Stimulated activated CD8-positive, alpha-beta memory T cell treated with anti-CD3 and anti-CD28 coated beads, Interleukin-2, amount 100 ng/mL, for 1 hour (primary cell): ENCODE results near the gene DHH.

Experiments
- DNase-seq, 2 donors: peaks; one replicate each; pipeline ENCODE4 v3.0.0-alpha.2; 2020; ENCODE audit warnings: low read depth in 2 of 2

DHH gene

GRCh38 chr12:49050507-49051372 lies 43.9 kb downstream of the DHH start:
- DNase-seq: no peak

- DNase-seq: no peak
These were observed 44.9 kb downstream of the DHH start for GRCh38 chr12:49049566-49050224.

DNA sequence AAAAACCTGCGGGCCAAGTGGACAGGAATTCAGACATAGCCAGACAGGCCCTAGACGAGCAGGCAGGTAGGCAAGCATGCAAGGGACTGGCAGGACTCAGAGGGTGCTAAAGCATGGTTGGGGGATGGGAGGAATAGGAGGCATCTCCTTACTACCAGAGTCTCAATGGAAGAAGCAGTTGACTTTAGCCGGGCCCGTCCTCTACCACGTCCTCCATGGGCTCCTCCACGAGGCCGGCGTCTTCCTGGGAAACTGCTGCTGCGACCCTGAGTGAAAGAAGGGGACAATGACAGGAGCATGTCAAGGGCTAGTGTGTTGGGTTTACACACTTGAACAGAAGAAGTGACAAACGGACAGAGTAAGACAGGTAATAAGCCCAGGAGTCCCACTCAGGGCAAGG lies 45.6 kb downstream of the DHH start:
- DNase-seq: no peak

- no peak for DNase-seq
These were observed 48.3 kb downstream of the DHH start for GRCh38 chr12:49046129-49046895.

DNA sequence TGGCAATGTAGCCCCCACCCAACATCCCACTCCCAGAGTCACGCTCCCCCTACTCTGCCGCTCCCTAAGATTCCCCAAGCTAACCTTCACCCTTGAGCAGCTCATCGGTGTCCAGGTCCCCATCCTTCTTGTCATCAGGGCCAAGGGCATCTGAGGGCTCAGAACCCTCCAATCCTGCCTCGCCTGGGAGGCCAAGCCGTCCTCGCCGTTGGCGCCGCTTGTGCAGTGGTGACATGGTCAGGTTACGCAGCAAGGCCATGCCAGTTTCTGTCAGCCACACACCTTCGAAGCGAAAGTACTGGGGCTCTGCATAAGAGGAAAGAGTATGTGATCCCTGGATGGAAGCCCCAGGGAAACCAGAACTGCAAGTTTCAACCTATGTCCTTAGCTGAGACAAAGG lies 49.9 kb downstream of the DHH start:
- DNase-seq: no peak

- DNase-seq: peak; percentile 62 to 68
These were observed 50.7 kb downstream of the DHH start for GRCh38 chr12:49043856-49044258.

GRCh38 chr12:49043241-49043640 lies 51.4 kb downstream of the DHH start:
- DNase-seq: no peak

DNA sequence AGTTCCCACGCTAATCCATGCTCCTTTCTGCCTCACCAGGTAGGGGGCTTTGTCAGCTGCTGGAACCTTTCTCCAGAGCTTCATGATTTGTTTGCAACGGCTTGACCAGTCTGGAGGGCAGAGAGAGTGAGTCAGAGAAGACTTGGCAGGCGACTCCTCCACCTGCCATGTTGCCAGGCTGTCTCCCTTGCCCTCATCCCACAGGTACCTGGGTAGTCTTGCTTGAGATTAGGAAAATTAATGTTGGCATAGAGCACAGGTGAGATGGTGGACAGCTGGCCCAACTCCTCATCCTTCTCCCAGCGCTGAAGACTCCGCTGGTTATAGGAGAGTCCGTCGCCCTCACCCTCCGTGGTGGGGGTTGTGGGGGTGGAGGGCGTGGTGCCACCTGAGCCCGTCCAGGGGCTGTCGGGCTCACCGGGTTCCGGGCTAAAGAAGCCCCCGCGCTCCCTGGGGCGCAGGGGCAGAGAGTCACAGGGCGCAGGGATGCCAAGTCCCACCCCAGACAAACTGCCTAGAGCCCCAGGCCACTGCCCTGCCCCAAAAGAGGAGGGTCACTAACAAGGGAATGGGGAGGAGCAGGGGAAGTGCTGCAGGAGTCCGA lies 52.6 kb downstream of the DHH start:
- no peak for DNase-seq

DNA sequence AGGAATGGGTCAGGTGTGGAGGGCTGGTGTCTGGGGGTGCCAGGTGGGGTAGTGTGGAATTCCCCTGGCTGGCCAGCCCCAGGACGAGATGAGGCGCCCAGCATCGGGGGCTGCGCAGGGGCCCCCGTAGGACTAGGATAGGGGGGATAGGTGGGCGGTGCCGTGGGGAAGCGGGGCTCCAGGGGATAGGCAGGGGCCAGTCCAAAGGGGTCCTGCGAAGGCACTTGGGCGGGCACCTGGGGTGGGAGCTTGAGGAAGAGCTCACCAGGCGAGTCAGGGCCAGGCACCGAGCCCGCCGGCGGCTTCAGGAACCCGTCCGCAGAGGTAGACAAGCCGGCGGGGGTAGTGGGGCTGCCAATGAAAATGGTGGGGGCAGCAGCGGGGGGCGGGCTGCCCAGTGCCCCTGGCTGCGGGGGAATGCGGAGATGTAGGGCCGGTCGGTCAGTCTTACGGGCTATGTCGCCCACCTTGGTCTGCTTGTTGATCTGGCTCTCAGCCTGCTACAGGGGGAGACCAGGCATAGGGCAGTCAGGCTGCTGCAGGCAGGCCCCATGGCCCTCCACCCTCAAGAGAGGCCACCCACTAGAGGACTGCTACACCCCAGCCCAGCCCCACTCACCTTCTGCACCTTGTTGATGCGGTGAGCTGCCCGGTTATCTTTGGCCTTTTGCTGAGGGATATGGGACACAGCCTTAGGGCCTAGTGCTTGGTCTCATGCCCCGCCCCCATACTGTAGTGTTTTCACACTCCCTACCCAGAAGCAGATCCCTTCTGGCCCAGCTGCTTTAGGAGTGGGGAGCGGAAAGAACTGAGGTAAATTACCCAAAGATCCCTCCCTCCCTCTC lies 53.3 kb downstream of the DHH start:
- DNase-seq: no peak

DNA sequence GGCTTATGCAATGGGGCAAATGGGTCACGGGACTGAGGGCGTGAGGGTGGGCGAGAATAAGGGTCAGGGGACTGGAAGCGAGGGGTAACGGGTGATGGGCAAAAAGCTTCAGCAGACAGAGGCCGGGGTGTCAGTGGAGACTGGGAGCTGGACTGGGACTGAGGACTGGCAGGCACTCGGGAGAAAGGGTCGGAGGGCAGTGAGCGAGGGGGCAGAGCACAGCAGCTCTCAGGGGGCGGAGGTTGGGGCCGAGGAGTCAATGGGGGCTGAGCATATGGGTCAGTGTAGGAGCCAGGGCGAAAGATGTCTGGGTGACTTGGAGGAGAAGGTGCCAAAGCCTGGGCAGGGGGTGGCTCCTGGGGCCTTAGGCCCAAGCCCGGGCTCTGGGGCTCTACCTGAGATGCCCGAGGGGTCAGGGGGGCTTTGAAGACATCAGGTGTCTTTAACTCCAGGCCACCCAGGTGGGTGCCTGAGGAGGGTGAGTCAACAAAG lies 54.2 kb downstream of the DHH start:
- no peak for DNase-seq

DNA sequence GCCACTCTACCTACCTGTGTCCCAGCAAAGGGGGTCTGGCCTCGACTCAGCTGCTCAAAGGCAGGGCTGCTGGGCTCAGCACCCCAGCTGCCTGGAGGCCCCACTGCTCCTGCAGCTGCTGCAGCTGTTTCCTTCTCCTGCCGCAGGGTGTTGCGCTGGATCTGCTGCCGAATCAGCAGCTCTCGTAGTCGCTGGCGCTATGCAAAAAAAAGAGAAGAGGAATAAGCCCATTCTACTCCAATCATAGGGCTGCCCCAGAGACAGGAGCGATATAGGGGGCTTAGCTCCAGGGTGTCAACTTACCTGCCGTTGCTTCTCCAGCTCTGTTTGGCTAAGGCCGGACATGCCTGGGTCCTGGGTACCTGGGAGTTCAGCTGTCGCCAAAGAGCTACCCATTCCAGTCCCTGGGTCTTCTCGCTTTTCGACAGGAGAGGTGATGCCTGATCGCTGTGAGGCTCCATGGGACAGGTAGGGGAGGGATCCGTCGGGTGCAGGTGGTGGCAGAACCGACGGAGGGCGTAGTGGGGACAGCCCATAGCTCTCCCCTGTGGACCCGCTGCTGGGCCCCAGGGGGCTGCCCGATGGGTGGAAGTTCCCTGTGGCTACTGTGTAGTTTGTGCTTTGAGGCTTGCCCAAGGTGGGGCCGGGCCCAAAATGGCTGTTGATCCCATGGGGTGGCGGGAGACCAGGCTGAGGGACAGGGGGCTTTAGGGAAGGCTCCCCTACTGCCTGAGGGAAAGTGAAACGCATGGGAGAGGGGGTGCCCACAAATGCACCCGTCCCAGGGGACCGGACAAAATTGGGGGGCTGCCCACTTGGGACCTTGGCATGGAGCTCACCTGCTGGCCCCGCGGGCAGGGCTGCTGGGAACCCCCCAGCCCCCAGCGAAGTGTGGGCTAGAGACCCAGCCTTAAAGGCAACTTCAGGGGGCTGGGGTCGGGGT lies 54.9 kb downstream of the DHH start:
- no peak for DNase-seq

GRCh38 chr12:49038291-49038955 lies 56.2 kb downstream of the DHH start:
- no peak for DNase-seq

DNA sequence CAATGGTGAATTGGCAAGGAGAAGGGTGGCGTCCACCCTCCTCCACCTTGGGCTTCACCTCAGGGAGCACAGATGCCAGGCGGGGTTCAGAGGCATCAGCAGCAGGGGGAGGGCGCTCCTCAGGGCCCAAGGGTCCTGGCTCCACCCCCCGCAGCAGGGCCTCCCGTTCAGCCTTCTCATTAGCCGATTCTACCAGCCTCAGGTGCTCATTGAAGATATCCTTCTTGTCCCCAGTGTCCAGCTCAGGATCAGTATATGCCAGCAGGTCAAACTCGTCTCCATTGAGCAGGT lies 56.7 kb downstream of the DHH start:
- DNase-seq: no peak

DNA sequence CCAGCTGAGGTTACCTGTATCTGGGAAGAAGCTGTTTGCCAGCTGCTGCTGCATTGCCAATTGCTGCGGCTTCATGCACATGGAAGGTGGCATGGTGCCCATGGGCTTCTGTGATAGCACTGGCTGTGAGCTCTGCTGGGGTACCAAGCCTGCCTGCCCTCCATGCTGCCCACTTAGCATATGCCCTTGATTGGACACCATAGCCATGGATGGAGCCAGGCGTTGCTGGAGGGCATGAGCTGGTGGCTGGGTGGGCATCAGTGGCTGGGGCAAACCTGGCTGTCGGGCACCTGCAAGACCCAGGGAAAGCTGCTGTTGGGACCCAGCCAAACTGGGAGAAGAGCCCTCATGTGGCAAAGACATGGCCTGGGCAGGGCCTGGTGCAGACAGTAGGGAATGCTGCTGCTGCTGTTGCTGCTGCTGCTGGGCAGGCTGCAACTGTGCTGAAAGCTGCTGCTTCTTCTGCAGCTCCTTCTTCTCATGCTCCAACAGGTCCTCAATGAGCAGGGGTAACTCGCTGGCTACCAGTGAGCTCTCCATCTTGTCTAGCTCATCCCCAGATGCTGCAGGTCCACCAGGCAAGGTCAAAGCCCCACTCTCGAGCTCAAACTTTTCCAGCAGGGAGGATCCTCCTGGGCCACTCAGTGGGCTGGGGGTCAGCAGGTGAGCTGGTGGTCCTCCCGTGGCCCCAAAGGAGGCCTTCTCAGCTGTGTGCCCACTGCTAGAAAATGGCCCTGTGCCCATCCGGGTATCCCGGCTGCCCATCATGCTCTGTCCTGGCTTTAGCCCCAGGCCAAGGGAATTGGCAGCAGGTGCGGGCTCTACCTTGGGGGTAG lies 57.3 kb downstream of the DHH start:
- DNase-seq: no peak
